Activated CD8-positive, alpha-beta memory T cell treated with anti-CD3 and anti-CD28 coated beads for 1 hour (primary cell): ENCODE data around the gene ZDHHC3.
"Not testable (repeated sequence)": the region's sequence is repeated elsewhere in the genome, so short reads cannot be mapped to it uniquely, and the experiment has no call there.

Source experiments
- DNase-seq, 2 donors: peaks; one replicate each; pipeline ENCODE4 v3.0.0-alpha.2; 2020; ENCODE audit warnings: low read depth in 1 of 2; ENCODE audit errors: extremely low read depth in 1 of 2

Gene ZDHHC3

GRCh38 chr3:44966795-44967278 is 9.1 kb downstream of the ZDHHC3 start:
- DNase-seq = no peak

DNA sequence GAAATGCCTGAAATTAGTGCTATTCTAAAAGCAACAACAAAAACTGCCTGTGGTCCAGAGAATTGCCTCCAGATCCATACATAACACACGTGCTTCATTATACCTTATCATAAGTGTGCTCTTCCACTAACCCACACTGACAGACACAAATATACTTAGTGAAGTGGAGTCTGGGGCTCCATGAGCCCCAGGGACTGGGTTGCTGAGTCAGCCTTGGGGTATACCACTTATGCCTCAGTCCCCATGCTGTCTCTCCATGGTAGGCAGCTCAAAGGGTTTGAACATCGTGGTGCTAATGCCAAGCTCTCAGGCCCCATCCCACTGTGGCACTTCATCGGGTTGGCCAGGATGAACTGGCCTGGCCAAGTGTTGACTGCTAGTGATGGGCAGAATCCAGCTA is 10.8 kb downstream of the ZDHHC3 start:
- DNase-seq = no peak

- no peak for DNase-seq
Observed at GRCh38 chr3:44963571-44964325, 12.2 kb downstream of the ZDHHC3 start.

- DNase-seq = no peak
Observed at GRCh38 chr3:44962621-44963393, 13.2 kb downstream of the ZDHHC3 start.

GRCh38 chr3:44961888-44962287 is 14.1 kb downstream of the ZDHHC3 start:
- DNase-seq = no peak

GRCh38 chr3:44960387-44961026 is 15.5 kb downstream of the ZDHHC3 start:
- no peak for DNase-seq

GRCh38 chr3:44958386-44958785 is 17.6 kb downstream of the ZDHHC3 start:
- DNase-seq = no peak

DNA sequence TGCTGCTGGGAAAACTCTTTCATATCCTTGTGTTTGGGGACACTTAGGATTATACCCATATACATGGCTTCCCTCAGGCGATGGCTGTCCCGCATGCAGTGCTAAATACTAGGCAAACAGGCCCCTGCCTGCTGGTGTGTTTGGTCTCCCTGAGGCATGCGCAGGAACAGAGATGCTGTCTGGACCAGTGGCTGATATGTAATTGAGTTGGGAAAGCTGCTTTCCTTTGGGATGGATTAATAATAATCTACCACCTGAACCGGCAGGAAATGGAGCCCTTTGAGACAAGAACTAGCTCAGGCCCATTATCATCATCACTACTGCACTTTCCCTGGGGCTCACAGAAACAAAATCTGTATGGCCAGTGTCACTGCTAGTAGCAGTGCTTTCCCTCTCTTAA is 18.0 kb downstream of the ZDHHC3 start:
- DNase-seq = no peak

GRCh38 chr3:44955917-44956316 is 20.1 kb downstream of the ZDHHC3 start:
- no peak for DNase-seq

DNA sequence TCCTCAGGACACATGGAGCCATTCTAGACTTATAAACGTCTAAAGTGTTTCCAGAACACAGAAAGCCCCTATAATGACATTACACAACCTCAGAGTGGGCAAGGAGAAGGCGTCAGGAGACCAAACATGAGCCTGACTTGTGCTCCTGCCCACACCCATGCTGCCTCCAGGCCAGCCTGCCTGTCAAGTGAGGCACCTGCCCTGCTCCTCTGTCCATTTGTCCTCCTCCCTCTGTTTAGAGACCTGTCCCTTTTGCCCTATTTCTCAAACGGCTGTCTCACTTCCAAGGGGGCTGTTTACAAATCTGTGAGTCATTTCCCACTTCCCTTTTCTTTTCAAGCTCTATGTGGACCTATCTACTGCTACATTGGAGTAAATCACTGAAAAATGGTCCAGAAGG is 21.0 kb downstream of the ZDHHC3 start:
- no peak for DNase-seq

- no peak for DNase-seq
Observed at GRCh38 chr3:44954304-44954703, 21.7 kb downstream of the ZDHHC3 start.

DNA sequence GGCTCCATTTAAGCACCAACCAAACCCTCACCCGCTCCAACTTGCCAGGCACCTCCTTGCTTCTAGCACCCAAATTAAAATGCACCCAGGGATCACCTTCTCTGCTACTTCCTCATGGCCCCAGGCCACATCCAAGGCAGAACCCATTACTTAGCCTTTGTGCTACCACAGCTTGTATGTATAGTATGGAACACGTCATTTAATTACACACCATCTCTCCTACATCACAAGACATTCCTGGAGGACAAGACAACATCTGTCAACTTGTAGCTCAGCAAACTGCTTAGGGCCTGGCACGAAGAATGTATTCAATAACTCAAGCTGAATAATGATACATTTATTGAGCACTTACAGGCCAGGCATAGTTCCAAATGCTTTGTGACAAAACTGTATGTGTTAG is 23.3 kb downstream of the ZDHHC3 start:
- DNase-seq = no peak

DNA sequence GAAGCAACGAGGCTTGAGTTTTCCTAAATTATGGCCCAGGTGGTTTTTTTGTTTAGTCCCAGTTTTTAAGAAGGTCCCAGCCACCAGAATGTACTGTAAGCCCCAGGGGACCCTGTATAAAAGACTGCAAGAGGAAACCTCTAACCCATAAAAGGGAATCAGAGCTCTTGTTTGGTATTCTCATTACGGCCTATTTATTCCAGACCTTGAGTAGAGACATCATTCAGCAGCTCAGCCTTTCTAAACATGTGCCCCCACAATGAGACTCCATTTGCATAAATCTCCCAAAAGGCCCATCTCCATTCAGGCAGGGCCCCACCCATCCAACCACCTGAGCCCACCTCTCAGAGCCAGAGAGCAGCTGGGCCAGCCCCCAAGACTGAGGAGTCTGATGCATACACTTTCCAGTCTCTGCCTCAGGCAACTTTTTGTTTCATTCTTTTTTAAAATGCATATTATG is 25.7 kb downstream of the ZDHHC3 start:
- DNase-seq = no peak

- not testable (repeated sequence) for DNase-seq
Observed at GRCh38 chr3:44949770-44950169, 26.2 kb downstream of the ZDHHC3 start.

- no peak for DNase-seq
Observed at GRCh38 chr3:44948239-44948638, 27.7 kb downstream of the ZDHHC3 start.

DNA sequence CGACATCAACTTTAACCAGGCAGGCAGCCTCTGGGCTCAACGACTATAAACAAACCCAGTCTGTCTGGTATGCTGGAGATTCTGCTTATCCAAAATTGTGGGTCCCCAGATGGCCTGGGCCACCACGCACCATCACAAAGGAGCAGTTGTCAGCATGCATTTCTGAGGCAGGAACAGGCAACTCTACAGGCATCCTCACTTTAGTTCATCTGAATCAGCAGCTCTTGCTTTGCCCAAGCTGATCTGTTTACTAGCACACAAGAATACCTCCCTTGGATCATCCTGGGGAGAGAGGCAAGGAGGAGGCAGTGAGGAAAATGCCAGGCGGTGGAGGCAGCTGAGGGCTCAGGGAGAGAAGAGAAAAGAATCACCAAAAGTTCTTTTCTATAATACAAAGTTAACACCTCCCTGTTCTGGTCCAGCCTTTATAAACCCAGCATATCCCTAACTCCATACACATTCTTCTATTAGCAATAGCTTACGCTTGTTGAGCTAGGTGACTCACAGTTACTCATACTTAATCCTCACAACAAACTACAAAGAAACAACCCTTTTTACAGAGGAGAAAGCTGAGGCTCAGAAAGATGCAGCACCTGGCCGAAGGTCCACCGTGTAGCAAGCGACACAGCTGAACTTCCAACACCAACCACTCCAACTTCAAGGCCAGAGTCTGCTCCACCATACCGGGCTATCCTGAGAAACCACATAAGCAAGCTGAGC is 33.6 kb downstream of the ZDHHC3 start:
- DNase-seq = no peak

DNA sequence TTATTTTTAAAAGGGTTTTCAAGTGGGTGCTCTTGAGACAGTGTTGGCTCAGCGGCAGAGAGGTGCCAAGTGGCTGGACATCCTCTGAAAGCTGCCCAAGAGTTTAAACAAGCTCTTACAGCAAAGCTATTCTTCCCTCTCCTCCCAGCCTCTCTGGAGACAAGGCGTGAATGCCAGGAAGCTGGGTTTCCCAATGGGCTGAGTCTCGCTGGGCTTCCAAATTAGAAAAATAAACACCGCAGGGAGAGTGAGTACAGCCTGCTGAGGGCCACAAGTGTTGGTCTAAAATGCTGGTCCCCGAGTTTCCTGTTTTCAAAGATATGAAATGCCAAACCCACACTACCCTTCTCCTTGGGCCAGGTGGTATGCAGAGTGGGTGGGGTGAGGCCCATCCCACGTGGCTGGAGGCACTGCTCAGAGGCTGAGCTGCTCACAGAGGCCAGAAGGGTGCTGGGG is 36.4 kb downstream of the ZDHHC3 start:
- DNase-seq = no peak

GRCh38 chr3:44932986-44933944 is 42.7 kb downstream of the ZDHHC3 start:
- DNase-seq = no peak

GRCh38 chr3:44932271-44932670 is 43.7 kb downstream of the ZDHHC3 start:
- DNase-seq = no peak

DNA sequence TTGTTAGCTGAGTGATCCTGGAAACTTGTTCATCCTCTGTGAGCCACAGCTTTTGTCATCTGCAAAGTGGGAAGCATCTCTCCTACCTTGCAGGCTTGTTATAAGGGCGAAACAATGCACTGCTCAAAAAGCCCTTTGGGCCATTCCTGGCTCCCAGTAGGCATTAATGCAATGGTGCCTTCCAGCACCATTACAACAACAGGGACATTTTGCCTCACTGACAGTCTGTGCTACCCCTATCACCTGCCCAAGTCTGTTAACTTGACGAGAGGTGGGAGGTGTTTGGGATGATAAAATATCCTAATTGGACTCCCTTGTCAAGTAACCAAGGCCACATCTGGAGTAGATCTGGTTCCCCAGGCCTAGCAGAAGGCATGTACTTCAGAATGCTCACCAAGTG is 44.2 kb downstream of the ZDHHC3 start:
- no peak for DNase-seq
